Upper lobe of left lung (tissue), 4 donors: Measurements from ENCODE around the gene PKHD1.

Experiments used
- EP300 ChIP-seq, 4 donors: sonication (generic); formaldehyde crosslinking; IDR thresholded peaks; one replicate each; pipeline ENCODE4 v1.5.1; 2017; ENCODE audit warnings: antibody characterized with exemption in 4 of 4, control low read depth in 2 of 4
- POLR2A ChIP-seq, 4 donors: fragments of 450-650 bp; IDR thresholded peaks; one replicate each; pipeline ENCODE4 v1.5.1; 2016 to 2017; ENCODE audit warnings: antibody characterized with exemption in 4 of 4, mild to moderate bottlenecking in 2 of 4
- TF ChIP-seq, protein P1 (sequence below), 6 experiments: fragments of 450-650 bp in 4 of 6; fragments of 200-600 bp in 2 of 6; sonication (generic) in 2 of 6; IDR thresholded peaks; one replicate each; pipeline ENCODE4 v1.5.1; 2016 to 2019; ENCODE audit warnings: antibody characterized with exemption in 6 of 6

DNA sequence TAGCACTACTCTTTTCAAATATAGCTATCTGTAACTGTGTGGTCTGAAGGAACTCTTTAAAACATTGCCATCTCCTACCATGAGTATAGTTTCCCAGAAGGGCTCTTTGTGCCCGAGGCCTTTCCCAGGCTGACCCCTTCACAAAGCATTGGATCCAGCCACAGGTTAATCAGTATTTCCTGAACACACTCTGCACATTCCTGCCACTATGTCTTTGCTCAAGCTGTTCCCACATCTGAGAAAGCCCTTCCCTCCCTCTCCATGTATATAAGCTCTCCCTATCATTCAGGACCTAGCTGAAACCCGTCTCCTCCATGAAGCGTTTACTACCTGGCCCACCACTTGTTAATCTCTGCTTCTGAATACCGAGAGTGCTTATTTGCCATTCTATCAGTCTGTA lies 47.8 kb upstream of the PKHD1 start:
- TF ChIP-seq, protein P1, sequence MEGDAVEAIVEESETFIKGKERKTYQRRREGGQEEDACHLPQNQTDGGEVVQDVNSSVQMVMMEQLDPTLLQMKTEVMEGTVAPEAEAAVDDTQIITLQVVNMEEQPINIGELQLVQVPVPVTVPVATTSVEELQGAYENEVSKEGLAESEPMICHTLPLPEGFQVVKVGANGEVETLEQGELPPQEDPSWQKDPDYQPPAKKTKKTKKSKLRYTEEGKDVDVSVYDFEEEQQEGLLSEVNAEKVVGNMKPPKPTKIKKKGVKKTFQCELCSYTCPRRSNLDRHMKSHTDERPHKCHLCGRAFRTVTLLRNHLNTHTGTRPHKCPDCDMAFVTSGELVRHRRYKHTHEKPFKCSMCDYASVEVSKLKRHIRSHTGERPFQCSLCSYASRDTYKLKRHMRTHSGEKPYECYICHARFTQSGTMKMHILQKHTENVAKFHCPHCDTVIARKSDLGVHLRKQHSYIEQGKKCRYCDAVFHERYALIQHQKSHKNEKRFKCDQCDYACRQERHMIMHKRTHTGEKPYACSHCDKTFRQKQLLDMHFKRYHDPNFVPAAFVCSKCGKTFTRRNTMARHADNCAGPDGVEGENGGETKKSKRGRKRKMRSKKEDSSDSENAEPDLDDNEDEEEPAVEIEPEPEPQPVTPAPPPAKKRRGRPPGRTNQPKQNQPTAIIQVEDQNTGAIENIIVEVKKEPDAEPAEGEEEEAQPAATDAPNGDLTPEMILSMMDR (IDR thresholded peaks at IDR 0.05) = no peak
- TF ChIP-seq POLR2A (IDR thresholded peaks at IDR 0.05) (no peak), EP300 (IDR thresholded peaks at IDR 0.05) (no peak)
